H9 (cell line): Measurements from ENCODE around the gene HTR3A. TPM values are rescaled to one million over a fixed set of nuclear protein-coding genes. Genes with fewer than 3 reads are reported as not detected.
A peak's percentile ranks its signal among the peaks of the same experiment; 100 is the strongest.

Source experiments
- DNase-seq: peaks from one replicate; pipeline ENCODE4 v3.0.0-alpha.2; 2017
- H2AFZ ChIP-seq: one replicate; pipeline ENCODE4 v1.6.1; 2013; ENCODE audit warnings: mild to moderate bottlenecking, low read length, control low read depth, moderate library complexity
- H2AK5ac ChIP-seq: 2 replicates; pipeline ENCODE4 v1.6.1; 2013; ENCODE audit warnings: low read length, control low read depth, mixed read lengths; ENCODE audit not compliant: insufficient read length
- H2BK120ac ChIP-seq: one replicate; pipeline ENCODE4 v1.6.1; 2013; ENCODE audit warnings: low read depth, mild to moderate bottlenecking, low read length, control low read depth, inconsistent platforms; ENCODE audit not compliant: poor library complexity, severe bottlenecking
- H2BK12ac ChIP-seq: 2 replicates; pipeline ENCODE4 v1.6.1; 2013; ENCODE audit warnings: low read length, control low read depth, mixed read lengths, low read depth; ENCODE audit not compliant: insufficient read length
- H2BK15ac ChIP-seq: 2 replicates; pipeline ENCODE4 v1.6.1; 2013; ENCODE audit warnings: low read depth, low read length, control low read depth
- H2BK20ac ChIP-seq: one replicate; pipeline ENCODE4 v1.6.1; 2013; ENCODE audit warnings: low read depth, mild to moderate bottlenecking, low read length, control low read depth, inconsistent platforms; ENCODE audit not compliant: poor library complexity, severe bottlenecking
- H2BK5ac ChIP-seq: 2 replicates; pipeline ENCODE4 v1.6.1; 2013; ENCODE audit warnings: low read length, control low read depth, mixed read lengths; ENCODE audit not compliant: insufficient read length
- H3K14ac ChIP-seq: 2 replicates; pipeline ENCODE4 v1.6.1; 2013; ENCODE audit warnings: low read length, control low read depth; ENCODE audit not compliant: insufficient read depth
- H3K18ac ChIP-seq: 2 replicates; pipeline ENCODE4 v1.6.1; 2013; ENCODE audit warnings: low read depth, mild to moderate bottlenecking, mixed read lengths, low read length, control low read depth; ENCODE audit not compliant: insufficient read length
- H3K23ac ChIP-seq: 2 replicates; pipeline ENCODE4 v1.6.1; 2013; ENCODE audit warnings: low read length, control low read depth, mixed read lengths, low read depth; ENCODE audit not compliant: insufficient read length
- H3K23me2 ChIP-seq: 2 replicates; pipeline ENCODE4 v1.6.1; 2013; ENCODE audit warnings: low read depth, mild to moderate bottlenecking, mixed read lengths, low read length, control low read depth; ENCODE audit not compliant: insufficient read length, poor library complexity, severe bottlenecking
- H3K27ac ChIP-seq: 2 replicates; pipeline ENCODE4 v1.5.1; 2013; ENCODE audit warnings: low read length, control low read depth, mixed read lengths, low read depth; ENCODE audit not compliant: insufficient read length
- H3K27me3 ChIP-seq: 2 replicates; pipeline ENCODE4 v1.6.1; 2013; ENCODE audit warnings: low read length, control low read depth, inconsistent platforms; ENCODE audit not compliant: insufficient read depth
- H3K4ac ChIP-seq: 2 replicates; pipeline ENCODE4 v1.6.1; 2013; ENCODE audit warnings: low read depth, mild to moderate bottlenecking, control low read depth, inconsistent platforms, low read length, moderate library complexity
- H3K4me1 ChIP-seq: 2 replicates; pipeline ENCODE4 v1.6.1; 2013; ENCODE audit warnings: low read length, control low read depth, inconsistent platforms; ENCODE audit not compliant: insufficient read depth
- H3K4me2 ChIP-seq: 2 replicates; pipeline ENCODE4 v1.6.1; 2013; ENCODE audit warnings: low read length, control low read depth, mixed read lengths; ENCODE audit not compliant: insufficient read length, insufficient read depth
- H3K56ac ChIP-seq: 2 replicates; pipeline ENCODE4 v1.6.1; 2013; ENCODE audit warnings: low read depth, mild to moderate bottlenecking, mixed read lengths, low read length, control low read depth; ENCODE audit not compliant: insufficient read length
- H3K79me1 ChIP-seq: 2 replicates; pipeline ENCODE4 v1.6.1; 2013; ENCODE audit warnings: low read depth, mild to moderate bottlenecking, moderate library complexity, low read length, control low read depth, inconsistent platforms; ENCODE audit not compliant: insufficient read depth, poor library complexity, severe bottlenecking
- H3K79me2 ChIP-seq: 2 replicates; pipeline ENCODE4 v1.6.1; 2013; ENCODE audit warnings: low read length, control low read depth, inconsistent platforms; ENCODE audit not compliant: insufficient read depth
- H3K9ac ChIP-seq: 2 replicates; pipeline ENCODE4 v1.6.1; 2013; ENCODE audit warnings: low read length, control low read depth, mixed read lengths; ENCODE audit not compliant: insufficient read length; ENCODE audit errors: extremely low read depth
- H3K9me3 ChIP-seq: one replicate; pipeline ENCODE4 v1.6.1; 2013; ENCODE audit warnings: low read depth, low read length, inconsistent platforms; ENCODE audit not compliant: control insufficient read depth
- H3T11ph ChIP-seq: one replicate; pipeline ENCODE4 v1.6.1; 2013; ENCODE audit warnings: mild to moderate bottlenecking, low read length, control low read depth, inconsistent platforms
- H4K20me1 ChIP-seq: one replicate; pipeline ENCODE4 v1.6.1; 2013; ENCODE audit not compliant: control insufficient read depth, insufficient read length, insufficient read depth
- H4K5ac ChIP-seq: 2 replicates; pipeline ENCODE4 v1.6.1; 2013; ENCODE audit warnings: low read depth, mild to moderate bottlenecking, mixed read lengths, low read length, control low read depth; ENCODE audit not compliant: insufficient read length
- H4K8ac ChIP-seq: replicated peaks from 2 replicates; pipeline ENCODE4 v1.6.1; 2013; ENCODE audit warnings: low read length, control low read depth, mixed read lengths, low read depth; ENCODE audit not compliant: insufficient read length
- H4K91ac ChIP-seq: 2 replicates; pipeline ENCODE4 v1.6.1; 2013; ENCODE audit warnings: low read depth, mild to moderate bottlenecking, moderate library complexity, mixed read lengths, low read length, control low read depth; ENCODE audit not compliant: insufficient read length
- H3K27ac Mint-ChIP-seq, 3 experiments: 2 replicates in 2 of 3; 3 replicates in 1 of 3; pipeline ENCODE4 v1.8.0; 2020 to 2021; ENCODE audit warnings: mixed read lengths in 3 of 3, mild to moderate bottlenecking in 1 of 3, moderate library complexity in 1 of 3
- H3K27me3 Mint-ChIP-seq: 2 replicates; pipeline ENCODE4 v1.8.0; 2021; ENCODE audit warnings: low read depth, mild to moderate bottlenecking, moderate library complexity, mixed read lengths
- H3K36me3 Mint-ChIP-seq, 3 experiments: 2 replicates in 2 of 3; 3 replicates in 1 of 3; pipeline ENCODE4 v1.8.0; 2020 to 2021; ENCODE audit warnings: low read depth in 3 of 3, mixed read lengths in 3 of 3; ENCODE audit not compliant: insufficient read depth in 1 of 3
- H3K4me1 Mint-ChIP-seq, 2 experiments: 2 replicates each; pipeline ENCODE4 v1.8.0; 2020; ENCODE audit warnings: mixed read lengths in 2 of 2
- H3K4me3 Mint-ChIP-seq, 2 experiments: 2 replicates in 1 of 2; 3 replicates in 1 of 2; pipeline ENCODE4 v1.8.0; 2020 to 2021; ENCODE audit warnings: mild to moderate bottlenecking in 2 of 2, mixed read lengths in 2 of 2, moderate library complexity in 1 of 2
- H3K9me3 Mint-ChIP-seq, 2 experiments: 2 replicates in 1 of 2; 3 replicates in 1 of 2; pipeline ENCODE4 v1.8.0; 2020; ENCODE audit warnings: mild to moderate bottlenecking in 2 of 2, mixed read lengths in 2 of 2, moderate library complexity in 1 of 2
- WGBS: extraction: QIAGEN DNeasy Blood & Tissue Kit; methylation state at CpG from one replicate; pipeline ENCODE4 v1.1.7; 2013; ENCODE audit warnings: missing lambda C conversion rate, low lambda C conversion rate, mixed read lengths; ENCODE audit not compliant: insufficient read length; ENCODE audit errors: extremely low coverage; 5-methylcytosine and 5-hydroxymethylcytosine counted together
- total RNA-seq: library from RNA; stranded (reverse); gene quantifications from 2 replicates; pipeline ENCODE4 v1.2.1, GENCODE V29; 2021
- TF ChIP-seq, protein P1 (sequence below): fragments of 200-600 bp; sonication (generic); conservative IDR thresholded peaks from 3 replicates; pipeline ENCODE4 v1.8.0; 2021; ENCODE audit warnings: antibody characterized with exemption, mild to moderate bottlenecking

Gene HTR3A
- total RNA-seq, 1 experiment from 2014 or later, result 4.1 TPM

DNA sequence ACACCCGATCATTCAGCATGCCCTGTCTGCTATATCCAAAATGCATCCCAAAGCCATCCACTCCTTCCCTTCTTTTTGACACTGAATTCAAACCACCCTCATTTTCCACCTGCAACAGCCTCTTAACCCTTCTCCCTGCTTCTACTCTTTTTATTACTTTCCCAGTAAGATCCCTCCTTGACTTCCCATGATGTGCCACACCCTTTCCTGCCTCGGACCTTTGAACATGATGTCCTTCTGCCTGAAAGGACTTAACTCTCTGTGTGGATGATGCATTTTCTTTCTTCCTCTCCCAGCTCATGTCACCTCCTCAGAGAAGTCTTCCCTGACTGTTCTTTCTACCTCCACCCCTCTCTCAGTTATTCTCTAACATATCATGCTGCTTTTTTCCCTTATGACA, 36.5 kb downstream of the HTR3A start:
- H2BK20ac ChIP-seq, result no peak overlapping the region
- peaks cover 13% of the 10 kb centered on the region for H3K27me3 Mint-ChIP-seq
- no peaks in the 10 kb centered on the region for H3K9me3 Mint-ChIP-seq

More for the DNA sequence above, 36.5 kb downstream of the HTR3A start:
- no peaks in the 10 kb centered on the region for H3K79me2 ChIP-seq
- H3K36me3 Mint-ChIP-seq, result no peaks in the 10 kb centered on the region
- no peak overlapping the region for H2BK5ac ChIP-seq
- H3K4me2 ChIP-seq, result no peak overlapping the region
- H2BK12ac ChIP-seq, result no peak overlapping the region
- H4K20me1 ChIP-seq, result no peaks in the 10 kb centered on the region
- no peaks in the 10 kb centered on the region for H3K79me1 ChIP-seq
- no peak overlapping the region for H2AFZ ChIP-seq
- H4K5ac ChIP-seq, result no peak overlapping the region
- no peak overlapping the region for H2AK5ac ChIP-seq
- H3K27me3 ChIP-seq, result no peaks in the 10 kb centered on the region
- peaks cover 0 to 3% of the 10 kb centered on the region in 2 experiments; a peak in 1 of 4 replicates for H3K4me1 Mint-ChIP-seq
- H3K4me3 Mint-ChIP-seq, result no peak overlapping the region
- TF ChIP-seq, protein P1, sequence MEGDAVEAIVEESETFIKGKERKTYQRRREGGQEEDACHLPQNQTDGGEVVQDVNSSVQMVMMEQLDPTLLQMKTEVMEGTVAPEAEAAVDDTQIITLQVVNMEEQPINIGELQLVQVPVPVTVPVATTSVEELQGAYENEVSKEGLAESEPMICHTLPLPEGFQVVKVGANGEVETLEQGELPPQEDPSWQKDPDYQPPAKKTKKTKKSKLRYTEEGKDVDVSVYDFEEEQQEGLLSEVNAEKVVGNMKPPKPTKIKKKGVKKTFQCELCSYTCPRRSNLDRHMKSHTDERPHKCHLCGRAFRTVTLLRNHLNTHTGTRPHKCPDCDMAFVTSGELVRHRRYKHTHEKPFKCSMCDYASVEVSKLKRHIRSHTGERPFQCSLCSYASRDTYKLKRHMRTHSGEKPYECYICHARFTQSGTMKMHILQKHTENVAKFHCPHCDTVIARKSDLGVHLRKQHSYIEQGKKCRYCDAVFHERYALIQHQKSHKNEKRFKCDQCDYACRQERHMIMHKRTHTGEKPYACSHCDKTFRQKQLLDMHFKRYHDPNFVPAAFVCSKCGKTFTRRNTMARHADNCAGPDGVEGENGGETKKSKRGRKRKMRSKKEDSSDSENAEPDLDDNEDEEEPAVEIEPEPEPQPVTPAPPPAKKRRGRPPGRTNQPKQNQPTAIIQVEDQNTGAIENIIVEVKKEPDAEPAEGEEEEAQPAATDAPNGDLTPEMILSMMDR, result no peak
- H3K9me3 ChIP-seq, result no peaks in the 10 kb centered on the region
- no peak overlapping the region for H3K23ac ChIP-seq
- H2BK15ac ChIP-seq, result no peak overlapping the region
- no peaks in the 10 kb centered on the region for H3K4me1 ChIP-seq
- no peak overlapping the region for H4K8ac ChIP-seq
- H3K27ac Mint-ChIP-seq, result peak overlapping the region in 1 of 3 experiments; percentile 2; a peak in 1 of 7 replicates
- no peak overlapping the region for H3K9ac ChIP-seq
- no peak overlapping the region for H3T11ph ChIP-seq
- no peak overlapping the region for H4K91ac ChIP-seq
- no peak overlapping the region for H2BK120ac ChIP-seq
- no peak overlapping the region for H3K14ac ChIP-seq
- DNase-seq, result no peak
- H3K4ac ChIP-seq, result no peak overlapping the region
- H3K56ac ChIP-seq, result no peak overlapping the region
- no peaks in the 10 kb centered on the region for H3K23me2 ChIP-seq
- H3K18ac ChIP-seq, result no peak overlapping the region
- H3K27ac ChIP-seq, result no peak overlapping the region
- WGBS, result no CpG with 5 or more reads among the region's 2 CpGs
